Dermis blood vessel endothelial cell (primary cell): ENCODE measurements around the gene MAS1. TPM values are rescaled to one million over a fixed set of nuclear protein-coding genes. Genes with fewer than 3 reads are reported as not detected.
A peak's percentile ranks its signal among the peaks of the same experiment; 100 is the strongest.
"Not testable (repeated sequence)": the region's sequence is repeated elsewhere in the genome, so short reads cannot be mapped to it uniquely, and the experiment has no call there.

ENCODE experiments used
- DNase-seq: peaks from one replicate; pipeline ENCODE4 v3.0.0; 2010
- total RNA-seq: library from RNA; depleted of rRNA; stranded (reverse); fragments of >200 nt; gene quantifications from 2 replicates; pipeline ENCODE4 v1.2.3, GENCODE V29; 2014

The MAS1 gene
- total RNA-seq, result not detected in 2 replicates

DNA sequence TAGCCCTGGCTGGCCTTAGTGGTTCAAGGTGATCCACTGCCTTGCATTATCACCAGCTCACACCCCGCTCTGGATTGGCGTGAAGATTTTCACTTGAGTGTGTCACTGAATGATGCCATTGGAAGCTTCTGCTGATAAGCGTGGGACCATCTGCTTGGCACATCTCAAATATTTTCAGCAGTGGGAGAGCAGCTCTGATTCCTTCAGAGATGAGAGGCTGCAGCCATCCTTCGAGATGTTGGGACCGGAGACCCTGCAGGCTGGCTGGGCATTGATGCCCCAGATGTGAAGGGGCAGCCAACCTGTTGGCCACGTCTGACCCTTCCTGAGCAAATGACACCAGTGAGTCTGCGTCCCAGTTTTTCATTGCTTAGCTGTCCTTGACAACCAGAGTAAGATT lies at the start of gene MAS1:
Gene MAS1 (plus strand): TSS at position 197 of the 400 bp plus-strand sequence. CDS start 15,968 bp downstream, outside the sequence.
- no peak for DNase-seq

DNA sequence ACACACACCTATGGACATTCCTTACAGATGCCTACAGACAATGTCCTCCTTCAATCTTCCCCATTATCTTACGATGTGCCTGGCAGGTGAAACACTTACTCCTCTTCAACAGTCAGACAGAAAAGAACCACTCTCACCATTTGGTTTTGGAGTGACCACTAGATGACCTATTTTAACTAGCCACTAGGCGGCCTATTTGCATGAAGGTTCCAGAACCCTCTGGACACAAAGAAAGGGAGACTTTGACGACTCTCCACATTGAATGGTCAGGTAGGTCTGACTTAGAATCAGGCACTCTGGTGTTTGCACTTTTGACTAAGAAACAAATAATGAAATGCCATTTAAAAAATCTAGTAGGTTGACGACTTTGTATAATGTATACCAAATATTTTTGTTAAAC lies 48.8 kb upstream of the MAS1 start:
- DNase-seq, result peak; percentile 29

DNA sequence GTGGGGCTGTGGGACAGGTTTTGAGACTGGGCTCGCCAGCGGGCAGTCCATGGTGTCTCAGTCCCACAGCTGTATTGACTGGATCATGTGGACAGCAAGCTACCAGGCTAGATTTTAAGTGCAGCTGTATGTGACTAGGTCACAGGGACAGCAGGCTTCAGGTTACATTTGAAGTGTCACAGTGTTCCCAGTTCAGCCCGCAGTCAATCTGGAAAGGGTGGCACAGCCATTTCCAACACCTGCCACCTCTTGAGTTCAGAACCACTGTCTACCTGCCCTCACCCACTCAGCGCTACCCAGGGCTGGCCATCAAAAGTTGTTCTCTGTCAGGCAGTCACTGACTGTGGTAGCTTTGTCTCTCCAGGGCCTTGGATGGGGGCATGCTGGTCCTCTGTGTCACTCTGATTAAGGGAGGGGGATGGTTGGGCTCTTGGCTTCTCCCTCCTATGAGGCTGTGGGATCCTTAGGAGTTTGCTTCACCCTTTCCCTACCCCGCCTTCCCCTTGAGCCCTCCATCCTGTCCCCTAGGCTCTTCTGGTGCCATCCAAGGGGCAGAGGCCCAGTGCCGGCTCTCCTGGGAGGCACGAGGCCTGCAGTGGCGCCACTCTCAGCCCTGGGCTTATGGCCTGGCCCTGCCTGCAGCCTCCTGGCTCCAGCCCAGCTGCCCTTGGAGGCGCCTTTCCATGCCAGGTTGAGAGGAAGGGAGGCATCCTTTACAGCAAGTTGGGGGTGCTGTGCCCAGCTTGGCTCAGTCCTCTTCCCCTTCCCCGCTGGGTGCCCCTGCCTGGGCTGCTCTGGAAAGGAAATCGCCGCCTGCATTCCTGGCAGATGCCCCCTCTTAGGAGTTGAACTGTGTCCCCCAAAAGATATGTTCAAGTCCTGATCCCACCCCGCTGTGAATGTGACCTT lies 45.8 kb upstream of the MAS1 start:
- DNase-seq, result no peak

DNA sequence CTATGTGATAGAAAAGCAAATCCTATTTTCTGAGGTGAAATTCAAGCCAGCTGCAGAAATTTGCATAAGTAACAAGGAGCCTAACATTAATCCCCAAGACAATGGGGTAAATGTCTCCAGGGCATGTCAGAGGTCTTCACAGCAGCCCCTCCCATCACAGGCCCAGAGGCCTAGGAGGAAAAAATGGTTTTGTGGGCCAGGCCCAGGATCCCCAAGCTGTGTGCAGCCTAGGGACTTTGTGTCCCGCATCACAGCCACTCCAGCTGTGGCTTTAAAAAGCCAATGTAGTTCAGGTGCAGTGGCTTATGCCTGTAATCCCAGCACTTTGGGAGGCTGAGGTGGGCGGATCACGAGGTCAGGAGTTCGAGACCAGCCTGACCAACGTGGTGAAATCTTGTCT lies 42.2 kb upstream of the MAS1 start:
- not testable (repeated sequence) for DNase-seq

DNA sequence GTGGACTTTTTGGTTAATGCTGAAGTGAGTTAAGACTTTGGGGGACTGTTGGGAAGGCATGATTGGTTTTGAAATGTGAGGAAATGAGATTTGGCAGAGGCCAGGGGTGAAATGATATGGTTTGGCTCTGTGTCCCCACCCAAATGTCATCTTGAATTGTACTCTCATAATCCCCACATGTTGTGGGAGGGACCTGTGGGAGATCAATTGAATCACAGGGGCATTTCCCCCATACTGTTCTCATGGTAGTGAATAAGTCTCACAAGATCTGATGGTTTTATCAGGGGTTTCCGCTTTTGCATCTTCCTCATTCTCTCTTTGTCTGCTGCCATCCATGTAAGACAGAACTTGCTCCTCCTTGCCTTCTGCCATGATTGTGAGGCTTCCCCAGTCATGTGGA lies 40.9 kb upstream of the MAS1 start:
- DNase-seq, result not testable (repeated sequence)

DNA sequence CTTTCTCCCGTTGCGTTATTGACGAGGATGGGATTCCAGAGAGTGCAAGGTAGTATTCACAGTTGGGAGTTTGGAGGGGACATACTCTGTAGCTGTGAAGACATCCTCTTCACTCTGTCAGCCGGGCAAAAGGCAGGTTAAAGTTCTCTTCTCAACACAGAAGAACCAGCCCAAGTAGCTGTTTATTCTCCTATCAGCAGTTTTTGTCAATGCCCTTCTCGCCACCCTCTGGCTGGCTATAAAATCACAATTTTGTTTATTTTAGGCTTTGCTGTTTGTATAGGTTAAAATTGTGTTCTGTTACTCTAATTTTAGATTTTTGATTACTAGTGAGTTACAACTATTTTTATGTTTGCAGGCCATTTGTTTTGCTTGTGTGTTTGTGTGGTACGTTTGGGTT lies 37.9 kb upstream of the MAS1 start:
- peak; percentile 8 for DNase-seq

DNA sequence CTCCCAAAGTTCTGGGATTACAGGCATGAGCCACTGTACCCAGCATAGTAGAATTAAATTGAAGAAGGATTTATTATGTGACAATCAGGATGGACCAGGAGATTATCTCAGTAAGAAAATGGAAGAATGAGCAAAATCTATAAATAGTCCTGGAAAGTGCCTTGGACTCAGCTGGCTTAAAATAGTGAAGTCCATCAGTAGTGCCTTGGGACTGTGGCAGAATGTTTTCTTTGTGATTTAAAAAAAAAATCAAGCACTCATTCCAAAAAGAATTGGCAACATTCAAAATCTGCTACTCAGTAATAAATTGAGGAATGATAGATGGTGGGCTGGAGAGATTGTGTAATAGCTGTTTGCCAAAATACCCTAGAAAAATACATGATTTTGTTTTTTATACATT lies 37.0 kb upstream of the MAS1 start:
- DNase-seq, result no peak

DNA sequence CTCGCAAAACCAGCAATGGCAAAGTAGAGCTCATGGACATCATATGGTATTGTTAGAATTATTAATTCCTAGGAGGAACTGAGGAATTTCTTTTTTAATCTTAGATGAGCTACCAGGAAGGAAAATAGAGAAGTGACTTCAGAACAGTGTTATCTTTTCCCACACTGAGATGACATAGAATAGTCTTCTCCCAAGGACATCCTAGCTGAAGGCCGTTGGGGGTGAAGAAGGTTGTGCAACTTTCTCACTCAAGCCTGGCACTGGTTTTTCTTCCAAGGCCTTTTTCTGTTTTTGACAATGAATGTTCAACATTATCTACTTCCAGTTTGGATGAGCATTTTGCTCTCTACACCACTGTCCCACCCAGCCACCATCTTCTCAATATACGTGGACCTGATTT lies 35.8 kb upstream of the MAS1 start:
- no peak for DNase-seq

DNA sequence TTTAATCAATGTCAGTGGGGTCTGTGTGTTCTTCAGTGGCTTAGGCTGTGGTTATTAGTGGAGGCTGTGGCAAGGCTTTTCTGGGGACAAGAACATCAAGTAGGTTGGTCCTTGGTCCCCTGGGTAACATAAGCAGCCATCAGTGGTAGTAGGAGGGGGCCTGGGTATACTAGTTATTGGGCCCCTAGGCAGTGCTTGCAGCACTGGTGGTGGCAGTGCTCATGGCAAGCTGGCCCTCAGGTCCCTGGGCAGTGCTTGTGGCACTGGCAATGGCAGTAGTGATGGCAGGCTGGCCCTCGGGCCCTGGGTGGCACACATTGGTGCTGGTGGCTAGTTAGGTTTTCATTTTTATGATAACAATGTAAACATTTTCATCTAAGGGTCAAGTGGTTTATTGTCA lies 32.5 kb upstream of the MAS1 start:
- no peak for DNase-seq

DNA sequence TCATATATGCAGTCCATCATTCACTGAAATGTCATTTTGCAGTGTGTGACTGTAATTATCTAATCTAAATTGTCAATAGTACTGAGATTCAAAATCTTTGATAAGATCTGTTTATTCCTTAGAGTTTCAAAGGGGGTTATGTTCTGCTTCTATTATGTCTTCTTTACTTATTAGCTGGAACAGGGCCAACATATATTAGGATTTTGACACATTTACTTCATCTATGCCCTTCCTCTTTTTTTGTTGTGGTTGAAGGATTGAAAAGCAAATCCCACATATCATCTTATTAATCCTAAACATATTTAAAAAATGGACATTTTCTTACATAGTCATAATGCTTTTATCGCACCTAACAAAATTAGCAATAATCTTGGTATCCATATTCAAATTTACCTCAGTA lies 30.3 kb upstream of the MAS1 start:
- no peak for DNase-seq

DNA sequence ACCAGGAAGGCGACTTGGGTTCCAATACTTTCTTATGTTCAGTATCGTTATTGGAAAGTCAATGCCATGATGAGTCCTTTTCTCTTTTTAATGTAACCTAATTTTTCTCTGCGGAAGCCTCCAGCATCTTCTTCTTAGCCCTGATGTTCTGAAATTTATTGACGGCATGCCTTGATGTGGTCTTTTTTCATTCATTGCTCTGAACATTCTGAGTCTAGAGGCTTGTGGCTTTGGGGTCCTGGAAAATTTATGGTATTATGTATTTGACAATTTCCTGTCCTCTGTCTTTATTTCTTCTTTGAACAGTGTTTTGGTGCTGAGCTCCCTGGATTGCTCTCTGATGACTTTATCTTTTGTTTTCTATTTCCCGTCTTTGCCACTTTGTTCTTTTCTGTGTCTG lies 28.7 kb upstream of the MAS1 start:
- no peak for DNase-seq

DNA sequence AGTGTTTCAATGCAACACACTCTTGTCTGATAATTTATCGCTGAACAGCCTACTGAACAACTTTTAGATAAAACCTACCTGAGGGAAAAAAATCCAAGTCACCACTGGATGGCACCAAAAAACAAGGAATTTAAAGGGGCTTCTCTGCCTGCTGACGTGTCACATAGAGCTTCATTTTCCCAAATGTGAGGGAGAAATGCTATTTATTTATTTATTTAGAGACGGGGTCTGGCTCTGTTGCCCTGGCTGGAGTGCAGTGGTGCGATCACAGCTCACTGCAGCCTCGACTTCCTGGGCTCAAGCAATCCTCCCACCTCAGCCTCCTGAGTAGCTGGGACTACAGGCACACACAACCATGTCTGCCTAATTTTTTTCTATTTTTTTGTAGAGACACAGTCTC lies 27.4 kb upstream of the MAS1 start:
- peak; percentile 76 for DNase-seq

DNA sequence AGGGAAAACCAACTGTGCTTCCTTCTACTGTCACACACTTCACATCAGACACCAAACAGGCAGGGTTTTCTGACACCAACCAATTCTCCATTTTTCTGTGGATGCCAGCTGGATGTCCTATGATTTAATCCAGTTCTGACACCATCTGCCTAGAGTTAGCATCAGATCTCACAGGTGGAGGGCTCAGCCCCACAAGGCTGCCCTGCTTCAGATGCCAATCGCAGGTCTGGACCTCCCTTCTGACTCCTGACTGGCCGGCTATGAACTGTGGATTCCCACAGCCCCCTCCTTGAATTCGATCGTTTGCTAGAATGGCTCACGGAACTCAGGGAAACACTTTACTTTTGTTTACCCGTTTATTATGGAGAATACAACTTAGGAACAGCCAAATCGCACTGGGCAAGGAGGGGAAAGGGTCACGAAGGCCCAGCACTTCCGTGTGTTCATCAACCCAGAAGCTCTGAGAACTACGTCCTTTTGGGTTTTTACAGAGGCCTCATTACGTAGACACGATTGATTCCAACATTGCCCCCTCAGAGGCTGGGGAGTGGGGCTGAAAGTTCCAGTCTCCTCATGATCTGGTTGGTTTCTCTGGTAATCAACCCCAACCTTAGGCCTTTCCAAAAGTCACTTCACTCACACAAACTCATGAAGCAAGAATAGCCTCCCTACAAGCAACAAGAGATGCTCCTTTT lies 25.4 kb upstream of the MAS1 start:
- no peak for DNase-seq

DNA sequence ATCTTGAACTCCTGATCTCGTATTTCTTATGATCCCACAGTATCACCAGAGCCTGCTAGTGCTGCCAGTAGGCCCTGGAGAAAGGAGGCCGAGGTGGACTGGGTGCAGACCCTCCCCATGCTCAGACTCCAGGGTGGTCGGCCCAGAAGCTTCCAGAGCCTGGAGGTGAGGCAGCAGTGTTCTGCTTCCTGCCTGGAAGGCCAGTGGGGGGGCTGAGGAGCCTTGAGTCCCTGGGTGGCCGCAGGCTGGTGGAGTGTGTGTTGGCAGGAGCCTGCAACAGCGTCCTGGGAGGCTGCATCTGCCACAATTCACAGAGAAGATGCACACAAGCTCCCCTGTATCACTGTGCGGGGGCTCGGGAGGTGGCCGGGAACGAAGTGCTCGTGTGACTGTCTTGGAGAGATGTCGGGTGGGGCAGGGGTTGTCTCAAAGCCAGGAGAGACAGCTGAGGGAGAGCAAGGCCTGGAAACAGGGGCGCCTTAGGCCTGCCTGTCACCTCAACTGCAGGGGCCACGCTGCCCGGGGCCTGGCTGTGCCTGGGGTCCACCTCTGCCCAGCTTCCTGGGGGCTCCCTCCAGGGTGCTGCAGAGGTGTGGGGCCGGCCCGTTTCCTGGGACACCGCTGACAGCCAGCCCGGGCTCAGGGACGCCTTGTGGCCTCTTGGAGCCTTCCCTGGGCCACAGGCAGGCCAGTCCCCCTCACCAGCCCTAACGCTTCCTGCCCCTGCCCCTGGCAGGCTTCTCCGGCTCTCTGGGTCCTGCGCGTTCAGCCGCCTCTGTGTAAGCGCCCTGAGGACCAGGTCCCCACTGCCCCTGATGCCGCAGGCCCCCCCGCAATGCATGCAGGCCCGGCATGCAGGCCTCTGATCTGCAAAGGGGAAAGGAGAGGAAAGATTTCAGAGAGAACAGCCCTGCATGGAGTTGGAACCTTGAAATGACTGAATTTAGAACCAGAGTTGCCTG lies 24.2 kb upstream of the MAS1 start:
- no peak for DNase-seq

DNA sequence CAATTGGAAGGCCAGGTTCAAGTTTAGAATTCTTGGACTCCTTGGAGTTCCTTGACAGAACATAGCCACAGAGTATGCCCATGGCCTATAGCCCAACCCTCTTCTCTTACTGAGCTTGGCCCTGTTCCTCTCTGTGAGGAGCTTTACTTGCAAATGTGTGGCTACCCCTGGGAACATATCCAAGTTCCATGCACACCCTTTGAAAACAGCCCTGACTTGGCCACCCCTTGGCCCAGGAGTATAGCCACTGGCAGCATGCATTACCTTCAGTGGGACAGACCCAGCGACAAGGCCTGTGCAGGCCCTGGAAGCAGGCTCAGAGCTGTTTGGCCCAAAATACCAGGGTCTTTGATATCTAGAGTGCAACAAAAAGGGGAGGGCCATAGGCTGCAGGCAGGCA lies 19.5 kb upstream of the MAS1 start:
- DNase-seq, result no peak

DNA sequence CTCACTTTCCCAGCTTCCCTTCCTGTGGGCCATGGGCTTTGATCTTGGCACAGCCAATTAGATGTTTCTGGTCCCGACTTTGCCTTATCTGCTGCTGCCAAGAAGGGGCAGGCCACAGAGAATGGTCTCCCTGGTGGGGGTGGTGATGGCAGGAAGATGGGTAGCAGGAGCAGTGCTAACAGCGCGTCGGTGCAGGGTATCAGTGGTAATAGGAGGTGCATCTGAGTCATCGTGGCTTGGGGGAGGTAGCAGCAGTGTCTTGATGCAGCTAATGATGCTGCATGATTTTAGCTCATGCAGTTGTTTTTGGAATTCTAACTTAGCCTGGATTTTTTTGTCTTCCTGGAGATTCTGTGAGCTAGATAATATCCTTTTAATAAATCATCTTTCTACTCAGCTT lies 18.9 kb upstream of the MAS1 start:
- DNase-seq, result no peak

DNA sequence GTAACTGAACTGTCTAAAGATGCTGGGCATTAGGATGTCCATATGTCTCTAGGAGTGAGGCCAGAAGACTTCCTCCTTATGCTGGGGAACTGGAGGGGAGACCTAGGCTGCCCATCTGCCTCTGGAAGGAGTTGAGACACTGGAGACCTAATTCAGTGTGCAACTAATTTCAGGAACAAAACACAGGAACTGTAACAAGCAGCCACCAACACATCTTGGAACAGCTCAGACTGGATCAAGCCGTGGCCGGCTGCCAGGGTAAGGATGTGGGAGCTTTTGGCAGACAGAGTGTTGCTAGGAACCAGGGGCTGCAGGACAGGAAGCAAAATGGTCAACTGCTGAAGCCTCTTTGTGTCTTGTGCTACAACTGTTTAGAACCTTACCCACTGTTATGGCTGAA lies 16.4 kb upstream of the MAS1 start:
- DNase-seq, result no peak

DNA sequence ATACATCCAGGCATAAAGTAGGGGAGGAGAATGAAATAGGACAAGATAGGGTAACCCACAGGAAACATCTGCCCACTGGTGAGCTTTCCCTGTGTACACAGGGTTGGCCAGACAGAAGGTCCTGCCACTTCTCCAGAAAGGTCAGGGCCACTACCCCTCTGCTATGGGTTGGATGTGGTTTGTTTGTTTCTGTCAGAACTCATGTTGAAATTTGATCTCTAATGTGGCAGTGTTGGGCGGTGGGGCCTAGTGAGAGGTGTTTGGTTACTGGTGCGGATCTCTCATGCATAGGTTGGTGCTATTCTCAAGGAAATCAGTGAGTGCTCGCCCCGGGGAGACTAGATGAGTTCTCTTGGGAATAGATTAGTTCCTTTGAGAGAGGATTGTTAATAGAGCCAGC lies 15.6 kb upstream of the MAS1 start:
- DNase-seq, result no peak

DNA sequence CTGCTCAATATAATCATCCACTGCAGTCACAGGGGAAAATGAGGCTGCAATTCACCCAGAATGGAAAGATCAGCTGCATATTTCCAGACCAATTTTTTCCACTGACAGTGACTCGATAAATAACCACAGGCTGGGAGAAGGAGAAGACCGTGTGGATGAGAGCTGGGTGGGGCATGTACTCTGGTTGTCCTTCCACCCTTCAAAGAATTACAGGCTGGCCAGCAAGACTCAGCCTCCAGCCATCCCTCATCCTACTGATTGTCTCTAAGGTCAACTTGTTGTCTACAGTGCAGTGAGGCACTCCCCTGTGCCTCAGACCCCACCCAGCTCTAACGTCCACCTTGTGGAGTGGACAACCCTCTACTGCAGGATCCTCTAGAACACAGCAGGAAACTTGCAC lies 14.5 kb upstream of the MAS1 start:
- DNase-seq, result no peak

DNA sequence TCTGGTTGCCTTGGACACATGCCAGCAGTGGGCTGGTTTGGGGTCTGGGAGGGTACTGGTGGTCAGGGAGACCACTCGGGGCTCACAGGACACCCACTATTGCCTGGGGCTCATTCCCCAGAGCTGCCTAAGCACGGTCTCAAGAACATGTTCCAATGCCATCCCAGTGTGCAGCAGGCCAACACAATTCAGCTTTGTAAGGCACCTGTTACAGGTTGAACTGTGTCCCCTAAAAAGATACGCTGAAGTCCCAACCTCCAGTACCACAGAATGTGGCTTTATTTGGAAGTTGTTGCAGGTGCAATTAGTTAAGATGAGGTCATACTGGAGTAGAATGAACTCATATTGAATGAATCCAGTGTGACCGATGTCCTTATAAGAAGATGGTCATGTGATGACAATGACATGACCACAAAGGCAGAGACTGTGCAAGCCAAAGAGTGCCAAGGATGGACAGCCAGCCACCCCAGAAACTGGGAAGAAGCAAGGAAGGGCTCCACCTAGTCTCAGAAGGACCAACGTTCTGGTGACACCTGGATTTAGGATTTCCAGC lies 13.5 kb upstream of the MAS1 start:
- DNase-seq, result no peak

DNA sequence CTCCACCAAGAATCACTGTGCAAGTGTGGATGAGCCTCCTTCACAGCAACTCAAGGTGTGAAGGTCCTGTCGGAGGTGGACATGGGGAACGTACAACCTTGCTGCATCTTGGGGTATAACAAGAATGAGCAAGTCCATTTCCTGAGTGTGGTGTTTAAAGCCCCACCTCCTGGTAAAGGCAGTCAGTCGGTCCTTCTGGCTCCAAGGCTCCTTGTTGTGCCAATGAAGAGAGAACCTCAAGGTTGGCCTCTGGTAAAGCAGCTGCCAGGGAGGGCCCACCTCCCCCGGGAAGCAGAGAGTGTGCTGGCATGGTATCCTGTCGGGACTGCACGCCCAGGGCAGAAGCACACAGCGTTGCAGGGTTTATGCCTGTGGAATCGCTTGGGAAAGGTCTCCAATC lies 12.4 kb upstream of the MAS1 start:
- no peak for DNase-seq

DNA sequence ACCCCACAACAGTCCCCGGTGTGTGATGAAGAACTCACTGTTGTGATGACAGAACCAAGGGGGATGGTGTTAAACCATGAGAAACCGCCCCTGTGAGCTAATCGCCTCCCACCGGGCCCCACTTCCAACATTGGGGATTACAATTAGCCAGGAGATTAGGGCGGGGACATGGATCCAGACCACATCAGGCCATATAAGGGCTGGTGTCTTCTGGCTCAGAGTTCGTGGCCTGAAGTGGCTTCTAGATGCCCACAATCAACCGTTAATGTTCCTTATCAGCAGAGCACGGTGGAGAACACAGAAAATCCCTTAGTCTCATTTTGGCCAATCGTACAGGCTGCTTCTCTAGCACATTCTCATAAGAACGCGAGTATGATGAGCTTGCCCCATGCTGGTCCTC lies 10.9 kb upstream of the MAS1 start:
- DNase-seq, result no peak
